ENCODE results near the gene WASL. TPM values are rescaled to one million over a fixed set of nuclear protein-coding genes. Genes with fewer than 3 reads are reported as not detected.
"Not testable (repeated sequence)": the region's sequence is repeated elsewhere in the genome, so short reads cannot be mapped to it uniquely, and the experiment has no call there.

The WASL gene
- 10 to 100 TPM; 81.0 to 85.6 (median 83.5) TPM for polyA plus RNA-seq (ENCODE audit: insufficient read length in 3 of 3)

GRCh38 chr7:123748734-123749536, at the start of gene WASL:
WASL (minus strand) TSS chr7:123749003; CDS start chr7:123748734, 269 bp downstream.
- DNase-seq (ENCODE audit: low read depth in 3 of 3, low spot score in 2 of 3) = peak; percentile 83 to 86 (median 84)

- DNase-seq (ENCODE audit: low read depth in 3 of 3, low spot score in 2 of 3) = peak in 1 of 3 donors; percentile 45
Observed at GRCh38 chr7:123797673-123798531, 49.1 kb upstream of the WASL start.

- DNase-seq (ENCODE audit: low read depth in 3 of 3, low spot score in 2 of 3) = no peak
Observed at GRCh38 chr7:123796568-123796967, 47.8 kb upstream of the WASL start.

GRCh38 chr7:123795917-123796316, 47.1 kb upstream of the WASL start:
- no peak for DNase-seq (ENCODE audit: low read depth in 3 of 3, low spot score in 2 of 3)

- DNase-seq (ENCODE audit: low read depth in 3 of 3, low spot score in 2 of 3) = not testable (repeated sequence)
Observed at GRCh38 chr7:123795116-123795515, 46.3 kb upstream of the WASL start.

GRCh38 chr7:123792547-123792946, 43.7 kb upstream of the WASL start:
- no peak for DNase-seq (ENCODE audit: low read depth in 3 of 3, low spot score in 2 of 3)

GRCh38 chr7:123791001-123791400, 42.2 kb upstream of the WASL start:
- no peak for DNase-seq (ENCODE audit: low read depth in 3 of 3, low spot score in 2 of 3)

GRCh38 chr7:123789817-123790216, 41.0 kb upstream of the WASL start:
- DNase-seq (ENCODE audit: low read depth in 3 of 3, low spot score in 2 of 3) = no peak

- DNase-seq (ENCODE audit: low read depth in 3 of 3, low spot score in 2 of 3) = no peak
Observed at GRCh38 chr7:123789206-123789784, 40.5 kb upstream of the WASL start.

GRCh38 chr7:123788584-123788983, 39.8 kb upstream of the WASL start:
- no peak for DNase-seq (ENCODE audit: low read depth in 3 of 3, low spot score in 2 of 3)

- DNase-seq (ENCODE audit: low read depth in 3 of 3, low spot score in 2 of 3) = no peak
Observed at GRCh38 chr7:123787220-123788007, 38.6 kb upstream of the WASL start.

GRCh38 chr7:123784263-123784662, 35.5 kb upstream of the WASL start:
- peak in 2 of 3 donors; percentile 51 to 60 for DNase-seq (ENCODE audit: low read depth in 3 of 3, low spot score in 2 of 3)

GRCh38 chr7:123783820-123784219, 35.0 kb upstream of the WASL start:
- DNase-seq (ENCODE audit: low read depth in 3 of 3, low spot score in 2 of 3) = no peak

GRCh38 chr7:123782071-123782798, 33.4 kb upstream of the WASL start:
- DNase-seq (ENCODE audit: low read depth in 3 of 3, low spot score in 2 of 3) = no peak

- not testable (repeated sequence) for DNase-seq (ENCODE audit: low read depth in 3 of 3, low spot score in 2 of 3)
Observed at GRCh38 chr7:123780472-123780871, 31.7 kb upstream of the WASL start.

- DNase-seq (ENCODE audit: low read depth in 3 of 3, low spot score in 2 of 3) = no peak
Observed at GRCh38 chr7:123774496-123774895, 25.7 kb upstream of the WASL start.

GRCh38 chr7:123773481-123773880, 24.7 kb upstream of the WASL start:
- DNase-seq (ENCODE audit: low read depth in 3 of 3, low spot score in 2 of 3) = no peak

- DNase-seq (ENCODE audit: low read depth in 3 of 3, low spot score in 2 of 3) = no peak
Observed at GRCh38 chr7:123772652-123773051, 23.8 kb upstream of the WASL start.

GRCh38 chr7:123771846-123772245, 23.0 kb upstream of the WASL start:
- no peak for DNase-seq (ENCODE audit: low read depth in 3 of 3, low spot score in 2 of 3)

GRCh38 chr7:123771256-123771655, 22.5 kb upstream of the WASL start:
- no peak for DNase-seq (ENCODE audit: low read depth in 3 of 3, low spot score in 2 of 3)
